Esophagus squamous epithelium (tissue), 4 donors: ENCODE results near the gene VPS16.

ENCODE experiments used
- CTCF ChIP-seq, 6 experiments: fragments of 450-650 bp in 4 of 6; fragments of 200-600 bp in 2 of 6; sonication (generic) in 2 of 6; IDR thresholded peaks; one replicate each; pipeline ENCODE4 v1.5.1; 2016 to 2019; ENCODE audit warnings: antibody characterized with exemption in 6 of 6, mild to moderate bottlenecking in 4 of 6, moderate library complexity in 4 of 6
- POLR2A ChIP-seq, 4 donors: fragments of 450-650 bp; IDR thresholded peaks; one replicate each; pipeline ENCODE4 v1.6.1; 2017; ENCODE audit warnings: antibody characterized with exemption in 4 of 4, mild to moderate bottlenecking in 4 of 4, moderate library complexity in 3 of 4

- TF ChIP-seq CTCF (IDR thresholded peaks at IDR 0.05), result no peak
- no peak for TF ChIP-seq POLR2A (IDR thresholded peaks at IDR 0.05)
Observed at GRCh38 chr20:2806351-2806701, 34.2 kb upstream of the VPS16 start.
